ENCODE results near the gene TSPY3.
"Not testable (repeated sequence)": the region's sequence is repeated elsewhere in the genome, so short reads cannot be mapped to it uniquely, and the experiment has no call there.

The TSPY3 gene, protein sequence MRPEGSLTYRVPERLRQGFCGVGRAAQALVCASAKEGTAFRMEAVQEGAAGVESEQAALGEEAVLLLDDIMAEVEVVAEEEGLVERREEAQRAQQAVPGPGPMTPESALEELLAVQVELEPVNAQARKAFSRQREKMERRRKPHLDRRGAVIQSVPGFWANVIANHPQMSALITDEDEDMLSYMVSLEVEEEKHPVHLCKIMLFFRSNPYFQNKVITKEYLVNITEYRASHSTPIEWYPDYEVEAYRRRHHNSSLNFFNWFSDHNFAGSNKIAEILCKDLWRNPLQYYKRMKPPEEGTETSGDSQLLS

DNA sequence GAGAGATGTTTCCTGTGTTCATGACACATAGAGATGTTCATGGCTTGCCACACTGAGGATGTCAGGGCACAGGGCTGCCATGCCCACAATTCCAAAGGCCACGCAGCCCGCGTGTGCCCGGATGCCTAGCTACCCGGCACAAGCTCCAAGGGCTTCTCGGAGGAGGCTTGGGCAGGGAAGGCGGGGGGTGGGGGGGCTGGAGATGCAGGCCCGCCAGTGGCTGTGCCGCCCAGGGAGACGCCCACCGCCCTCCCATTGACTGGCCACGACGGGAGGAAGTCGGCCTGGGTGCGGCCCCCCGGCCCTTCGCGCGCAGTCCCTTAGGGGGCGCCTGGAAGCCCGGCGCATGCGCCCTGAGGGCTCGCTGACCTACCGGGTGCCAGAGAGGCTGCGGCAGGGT, at the start of gene TSPY3:
TSS of gene TSPY3 (plus strand) at position 301 of the 400 bp plus-strand sequence. CDS start at position 347, 46 bp downstream.
- not testable (repeated sequence) for DNase-seq

DNA sequence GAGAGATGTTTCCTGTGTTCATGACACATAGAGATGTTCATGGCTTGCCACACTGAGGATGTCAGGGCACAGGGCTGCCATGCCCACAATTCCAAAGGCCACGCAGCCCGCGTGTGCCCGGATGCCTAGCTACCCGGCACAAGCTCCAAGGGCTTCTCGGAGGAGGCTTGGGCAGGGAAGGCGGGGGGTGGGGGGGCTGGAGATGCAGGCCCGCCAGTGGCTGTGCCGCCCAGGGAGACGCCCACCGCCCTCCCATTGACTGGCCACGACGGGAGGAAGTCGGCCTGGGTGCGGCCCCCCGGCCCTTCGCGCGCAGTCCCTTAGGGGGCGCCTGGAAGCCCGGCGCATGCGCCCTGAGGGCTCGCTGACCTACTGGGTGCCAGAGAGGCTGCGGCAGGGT, 40.7 kb upstream of the TSPY3 start, which contains the start of gene TSPY8:
TSS of gene TSPY8 (plus strand) at position 301 of the 400 bp plus-strand sequence. CDS start at position 347, 46 bp downstream.
- not testable (repeated sequence) for DNase-seq

DNA sequence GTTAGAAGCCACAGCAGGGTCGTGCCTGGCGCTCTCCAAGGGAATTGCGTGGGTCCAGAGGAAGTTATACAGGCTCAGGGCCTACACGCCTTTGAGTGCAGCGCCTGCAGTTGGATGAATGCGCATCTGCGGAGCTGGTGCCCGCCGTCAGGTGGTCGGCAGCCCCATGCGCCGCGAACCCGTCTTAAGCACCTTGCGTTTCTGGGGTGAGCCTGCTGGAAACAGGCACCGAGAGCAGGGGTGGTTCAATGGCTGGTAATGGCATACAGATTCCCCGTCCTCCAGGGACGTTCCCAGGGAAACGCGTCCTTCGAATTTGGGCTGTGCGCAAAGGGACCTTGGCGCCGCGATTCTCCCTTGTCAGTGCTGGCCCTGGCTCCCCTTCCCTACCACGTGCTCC, 1.7 kb upstream of the TSPY3 start:
- DNase-seq = not testable (repeated sequence)

Data from NCI-H226 (cell line).